Breast epithelium (tissue), 4 donors: ENCODE results near the gene PFKL. TPM values are rescaled to one million over a fixed set of nuclear protein-coding genes. Genes with fewer than 3 reads are reported as not detected.

Source experiments
- DNase-seq, 2 donors: peaks; one replicate each; pipeline ENCODE4 v3.0.0-alpha.2; 2019; ENCODE audit warnings: low spot score in 2 of 2
- H3K27ac ChIP-seq, 2 donors: fragments of 200-600 bp; sonication (generic) in 1 of 2; one replicate each; pipeline ENCODE4 v1.5.1; 2016 to 2019; ENCODE audit warnings: mild to moderate bottlenecking in 1 of 2
- H3K27me3 ChIP-seq, 2 donors: fragments of 200-600 bp; sonication (generic) in 1 of 2; one replicate each; pipeline versions ENCODE4 v1.5.1 to v1.6.0; 2017 to 2019; ENCODE audit warnings: control low read depth in 1 of 2, mild to moderate bottlenecking in 1 of 2
- H3K36me3 ChIP-seq: fragments of 200-600 bp; one replicate; pipeline ENCODE4 v1.5.1; 2019
- H3K4me1 ChIP-seq, 2 donors: fragments of 200-600 bp; sonication (generic); one replicate each; pipeline ENCODE4 v1.5.1; 2016 to 2019; ENCODE audit warnings: control low read depth in 1 of 2
- H3K4me3 ChIP-seq, 3 donors: fragments of 200-600 bp; sonication (generic); 1 replicate in 2 of 3; 2 replicates in 1 of 3; pipeline ENCODE4 v1.5.1; 2016 to 2019; ENCODE audit warnings: mild to moderate bottlenecking in 3 of 3, moderate library complexity in 2 of 3
- H3K9me3 ChIP-seq, 2 donors: fragments of 200-600 bp; sonication (generic) in 1 of 2; one replicate each; pipeline ENCODE4 v1.5.1; 2016 to 2019; ENCODE audit warnings: control low read depth in 1 of 2
- CTCF ChIP-seq, 3 donors: fragments of 450-650 bp; IDR thresholded peaks; one replicate each; pipeline ENCODE4 v1.5.1; 2016 to 2017; ENCODE audit warnings: antibody characterized with exemption in 3 of 3, mild to moderate bottlenecking in 3 of 3, moderate library complexity in 3 of 3
- POLR2A ChIP-seq: fragments of 450-650 bp; IDR thresholded peaks from one replicate; pipeline ENCODE4 v1.6.1; 2016; ENCODE audit warnings: antibody characterized with exemption, mild to moderate bottlenecking, moderate library complexity
- POLR2AphosphoS5 ChIP-seq, 3 donors: sonication (generic); formaldehyde crosslinking; IDR thresholded peaks; one replicate each; pipeline ENCODE4 v1.6.1; 2017; ENCODE audit warnings: antibody characterized with exemption in 3 of 3
- intact Hi-C: fragments of 100-400 bp; cut with DNase I; formaldehyde crosslinking; loops from one replicate; pipeline ENCODE4 v1.15.1; 2023; ENCODE audit warnings: low total_unique reads
- total RNA-seq, 3 donors: library from RNA; depleted of rRNA; stranded (reverse); fragments of >200 nt; gene quantifications; one replicate each; pipeline ENCODE4 v1.1.0, GENCODE V29; 2016

Gene PFKL
- total RNA-seq, 3 donors from 2014 or later: 80.9 to 101 (median 97.9) TPM

DNA sequence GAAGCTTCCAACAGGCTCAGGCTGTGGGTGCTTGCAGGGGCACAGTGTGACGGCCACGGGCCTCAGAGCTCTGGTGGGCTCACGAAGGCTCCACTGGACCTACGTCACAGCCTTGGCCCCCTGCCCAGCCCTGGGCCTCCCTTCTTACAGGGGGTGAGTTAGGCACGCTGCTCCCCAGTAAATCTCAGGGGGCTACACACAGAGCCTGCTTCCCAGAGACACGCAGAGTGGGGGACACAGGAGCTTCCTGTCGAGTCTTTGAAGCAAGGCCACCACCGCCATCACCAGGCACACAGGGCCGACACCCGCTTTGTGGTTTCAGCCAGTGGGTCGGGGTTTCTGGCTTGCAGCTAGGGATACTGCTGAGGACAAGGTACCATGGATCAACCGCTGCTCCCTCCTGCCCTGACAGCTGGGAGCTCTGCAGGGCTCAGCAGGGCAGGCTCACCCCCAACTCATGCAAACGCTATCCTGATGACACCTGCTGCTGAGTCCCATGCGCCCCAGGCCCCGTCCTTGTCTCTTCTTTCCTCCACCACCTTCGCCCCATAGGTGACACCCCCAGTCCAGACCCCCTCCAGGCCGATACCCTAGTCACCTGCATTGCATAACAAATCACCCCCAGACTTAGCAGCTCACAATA is 44.8 kb downstream of the PFKL start:
- no peak for DNase-seq
- Histone ChIP-seq H3K9me3 (no peaks in the 10 kb centered on the region), H3K27ac (no peak overlapping the region), H3K36me3 (no peaks in the 10 kb centered on the region), H3K4me3 (no peak overlapping the region), H3K4me1 (no peaks in the 10 kb centered on the region), H3K27me3 (peaks cover 0 to 14% of the 10 kb centered on the region in 2 donors)
- intact Hi-C loops: loop anchor here (5.0 kb wide), 1 partner anchor 1548 kb away; no protein-coding TSS in a partner anchor
- TF ChIP-seq POLR2A (no peak), CTCF (IDR thresholded peaks at IDR 0.05) (no peak), POLR2AphosphoS5 (IDR thresholded peaks at IDR 0.05) (no peak)

DNA sequence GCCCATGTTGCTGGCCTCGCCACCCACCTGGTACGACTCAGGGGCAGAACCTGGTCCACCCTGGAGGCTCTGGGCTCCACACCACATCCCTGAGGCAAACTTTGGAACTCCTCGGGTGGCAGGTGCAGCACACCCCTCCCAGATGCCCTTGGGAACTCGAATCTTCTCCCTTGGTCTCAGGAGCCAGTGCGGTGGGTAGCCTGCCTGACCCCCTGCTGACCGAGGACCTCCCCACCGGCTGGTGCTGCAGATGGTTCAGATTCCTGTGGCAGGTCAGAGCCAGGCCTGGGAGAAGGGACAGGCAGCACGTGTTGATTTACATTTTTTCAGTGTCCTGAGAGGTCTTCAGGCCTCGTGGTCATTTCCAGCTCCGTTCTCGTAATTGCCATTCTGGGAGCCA is 45.6 kb downstream of the PFKL start:
- intact Hi-C loops: no loop called here
- TF ChIP-seq POLR2A: no peak
- no peak for TF ChIP-seq POLR2AphosphoS5 (IDR thresholded peaks at IDR 0.05)
- TF ChIP-seq CTCF (IDR thresholded peaks at IDR 0.05): no peak
- H3K36me3 ChIP-seq: no peaks in the 10 kb centered on the region
- no peaks in the 10 kb centered on the region for H3K4me1 ChIP-seq
- no peak for DNase-seq
- H3K9me3 ChIP-seq: no peaks in the 10 kb centered on the region
- H3K27ac ChIP-seq: no peak overlapping the region
- no peak overlapping the region for H3K4me3 ChIP-seq
- peaks cover 6 to 21% of the 10 kb centered on the region in 2 donors for H3K27me3 ChIP-seq

GRCh38 chr21:44347911-44348451 is 48.1 kb downstream of the PFKL start:
- H3K27ac ChIP-seq: no peak overlapping the region
- DNase-seq: peak; percentile 77 to 79
- H3K9me3 ChIP-seq: no peaks in the 10 kb centered on the region
- H3K4me1 ChIP-seq: no peaks in the 10 kb centered on the region
- no peaks in the 10 kb centered on the region for H3K36me3 ChIP-seq
- TF ChIP-seq POLR2A (no peak), CTCF (IDR thresholded peaks at IDR 0.05) (no peak), POLR2AphosphoS5 (IDR thresholded peaks at IDR 0.05) (peak in 1 of 3 donors; percentile 47)
- H3K27me3 ChIP-seq: peaks cover 18 to 45% of the 10 kb centered on the region in 2 donors
- intact Hi-C loops: no loop called here
- H3K4me3 ChIP-seq: no peak overlapping the region

DNA sequence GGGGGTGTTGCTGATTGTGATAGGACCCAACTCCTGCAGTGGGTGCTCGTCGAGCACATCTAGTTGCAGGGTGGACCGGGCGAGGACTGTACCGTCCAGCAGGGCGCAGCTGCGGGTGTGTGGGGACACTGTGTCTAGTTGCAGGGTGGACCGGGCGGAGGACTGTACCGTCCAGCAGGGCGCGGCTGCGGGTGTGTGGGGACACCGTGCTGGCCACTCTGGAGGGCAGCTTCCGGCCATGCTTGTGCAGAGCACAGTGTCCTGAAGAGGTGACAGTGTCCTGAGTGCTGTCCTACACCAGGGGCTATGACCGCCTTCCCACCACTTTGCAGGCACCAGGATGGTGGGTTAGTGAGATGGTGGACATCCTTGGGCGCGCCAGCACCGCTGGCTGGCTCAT is 49.0 kb downstream of the PFKL start:
- TF ChIP-seq POLR2AphosphoS5 (IDR thresholded peaks at IDR 0.05): no peak
- TF ChIP-seq POLR2A: no peak
- TF ChIP-seq CTCF (IDR thresholded peaks at IDR 0.05): no peak

DNA sequence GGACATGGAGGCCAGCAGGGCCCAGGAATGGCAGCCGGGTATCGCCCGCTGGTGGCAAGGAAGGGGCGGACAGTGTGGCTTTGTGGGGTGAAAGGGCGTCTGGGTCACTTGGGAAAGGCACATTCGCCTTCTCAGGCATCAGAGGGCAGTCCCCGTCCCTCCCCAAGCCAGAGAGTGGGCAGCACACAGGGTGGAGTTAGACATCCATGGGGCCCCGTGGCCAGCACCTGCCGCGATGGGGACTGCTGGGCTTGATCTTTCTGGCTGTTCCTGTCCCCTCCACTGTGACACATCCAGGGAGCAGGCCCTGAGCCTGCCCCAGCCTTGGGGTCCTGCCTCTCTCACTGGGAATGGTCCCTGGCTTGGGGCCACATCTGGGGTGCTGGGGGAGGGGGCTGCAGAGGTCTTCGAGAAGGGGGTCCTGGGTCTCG is 49.6 kb downstream of the PFKL start:
- Histone ChIP-seq H3K27ac (no peak overlapping the region), H3K36me3 (no peaks in the 10 kb centered on the region), H3K27me3 (peaks cover 18 to 53% of the 10 kb centered on the region in 2 donors), H3K4me3 (no peak overlapping the region), H3K4me1 (peaks cover 0 to 4% of the 10 kb centered on the region in 2 donors), H3K9me3 (no peaks in the 10 kb centered on the region)
- intact Hi-C loops: no loop called here
- no peak for TF ChIP-seq CTCF (IDR thresholded peaks at IDR 0.05)
- TF ChIP-seq POLR2A: no peak
- TF ChIP-seq POLR2AphosphoS5 (IDR thresholded peaks at IDR 0.05): no peak
- DNase-seq: no peak

More for the DNA sequence above, 49.0 kb downstream of the PFKL start:
- intact Hi-C loops: no loop called here
- Histone ChIP-seq H3K27ac (no peak overlapping the region), H3K9me3 (no peaks in the 10 kb centered on the region), H3K27me3 (peaks cover 18 to 53% of the 10 kb centered on the region in 2 donors), H3K4me1 (peaks cover 0 to 4% of the 10 kb centered on the region in 2 donors), H3K36me3 (no peaks in the 10 kb centered on the region), H3K4me3 (no peak overlapping the region)
- no peak for DNase-seq
